ENCODE measurements around the gene EPSTI1.

DNA sequence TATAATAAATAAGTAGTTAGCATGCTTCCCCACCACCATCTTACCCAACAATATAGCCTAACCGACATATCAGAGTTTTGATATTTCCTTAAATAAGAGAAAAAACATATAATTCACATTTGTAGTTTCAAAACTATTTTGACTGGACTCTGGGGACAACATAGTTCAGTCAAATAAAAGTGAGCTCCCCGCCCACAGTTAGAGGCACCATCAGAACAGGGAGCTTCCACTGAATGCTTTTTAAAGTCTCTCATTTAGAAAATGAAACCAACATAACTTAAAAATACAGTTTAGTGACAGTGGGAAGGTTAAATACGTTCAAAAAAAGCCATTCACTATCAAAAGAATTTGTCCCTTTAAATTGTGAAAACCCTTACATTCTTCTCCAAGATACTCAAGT, 92.8 kb downstream of the EPSTI1 start:
- TF ChIP-seq, protein P1, sequence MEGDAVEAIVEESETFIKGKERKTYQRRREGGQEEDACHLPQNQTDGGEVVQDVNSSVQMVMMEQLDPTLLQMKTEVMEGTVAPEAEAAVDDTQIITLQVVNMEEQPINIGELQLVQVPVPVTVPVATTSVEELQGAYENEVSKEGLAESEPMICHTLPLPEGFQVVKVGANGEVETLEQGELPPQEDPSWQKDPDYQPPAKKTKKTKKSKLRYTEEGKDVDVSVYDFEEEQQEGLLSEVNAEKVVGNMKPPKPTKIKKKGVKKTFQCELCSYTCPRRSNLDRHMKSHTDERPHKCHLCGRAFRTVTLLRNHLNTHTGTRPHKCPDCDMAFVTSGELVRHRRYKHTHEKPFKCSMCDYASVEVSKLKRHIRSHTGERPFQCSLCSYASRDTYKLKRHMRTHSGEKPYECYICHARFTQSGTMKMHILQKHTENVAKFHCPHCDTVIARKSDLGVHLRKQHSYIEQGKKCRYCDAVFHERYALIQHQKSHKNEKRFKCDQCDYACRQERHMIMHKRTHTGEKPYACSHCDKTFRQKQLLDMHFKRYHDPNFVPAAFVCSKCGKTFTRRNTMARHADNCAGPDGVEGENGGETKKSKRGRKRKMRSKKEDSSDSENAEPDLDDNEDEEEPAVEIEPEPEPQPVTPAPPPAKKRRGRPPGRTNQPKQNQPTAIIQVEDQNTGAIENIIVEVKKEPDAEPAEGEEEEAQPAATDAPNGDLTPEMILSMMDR (IDR thresholded peaks at IDR 0.05): no peak
- no peak for TF ChIP-seq POLR2A (IDR thresholded peaks at IDR 0.05)
